GM12874 (cell line): Measurements from ENCODE around the gene RUBCNL.

Experiments used
- TF ChIP-seq, protein P1 (sequence below): IDR thresholded peaks from 2 replicates; pipeline ENCODE4 v1.5.1; 2011; ENCODE audit warnings: low read depth, mild to moderate bottlenecking, control low read depth, low read length, moderate library complexity; ENCODE audit not compliant: insufficient read depth

RUBCNL gene

GRCh38 chr13:46387064-46387851, at the start of gene RUBCNL:
TSS of gene RUBCNL (minus strand) at chr13:46387252. CDS start at chr13:46372475, 14,777 bp downstream.
- TF ChIP-seq, protein P1, sequence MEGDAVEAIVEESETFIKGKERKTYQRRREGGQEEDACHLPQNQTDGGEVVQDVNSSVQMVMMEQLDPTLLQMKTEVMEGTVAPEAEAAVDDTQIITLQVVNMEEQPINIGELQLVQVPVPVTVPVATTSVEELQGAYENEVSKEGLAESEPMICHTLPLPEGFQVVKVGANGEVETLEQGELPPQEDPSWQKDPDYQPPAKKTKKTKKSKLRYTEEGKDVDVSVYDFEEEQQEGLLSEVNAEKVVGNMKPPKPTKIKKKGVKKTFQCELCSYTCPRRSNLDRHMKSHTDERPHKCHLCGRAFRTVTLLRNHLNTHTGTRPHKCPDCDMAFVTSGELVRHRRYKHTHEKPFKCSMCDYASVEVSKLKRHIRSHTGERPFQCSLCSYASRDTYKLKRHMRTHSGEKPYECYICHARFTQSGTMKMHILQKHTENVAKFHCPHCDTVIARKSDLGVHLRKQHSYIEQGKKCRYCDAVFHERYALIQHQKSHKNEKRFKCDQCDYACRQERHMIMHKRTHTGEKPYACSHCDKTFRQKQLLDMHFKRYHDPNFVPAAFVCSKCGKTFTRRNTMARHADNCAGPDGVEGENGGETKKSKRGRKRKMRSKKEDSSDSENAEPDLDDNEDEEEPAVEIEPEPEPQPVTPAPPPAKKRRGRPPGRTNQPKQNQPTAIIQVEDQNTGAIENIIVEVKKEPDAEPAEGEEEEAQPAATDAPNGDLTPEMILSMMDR: 0 out of 2 replicates have a peak, but pooled peaks have one; percentile 14

DNA sequence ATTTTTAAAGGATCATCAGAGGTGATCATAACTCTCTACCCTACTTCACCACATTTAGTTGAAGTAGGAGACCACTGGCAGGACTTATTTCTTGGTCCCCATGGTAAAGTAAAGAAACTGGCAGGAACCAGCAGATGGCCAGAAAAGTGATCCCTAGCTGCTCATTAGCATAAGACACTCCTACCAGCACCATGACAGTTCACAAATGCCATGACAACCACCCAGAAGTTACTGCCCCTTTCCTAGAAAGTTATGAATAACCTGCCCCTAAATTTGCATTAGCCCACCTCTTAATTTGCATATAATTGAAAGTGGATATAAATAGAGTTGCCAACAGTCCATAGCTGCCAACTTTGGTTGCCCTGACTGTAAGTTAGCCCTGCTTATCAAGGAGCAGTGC, 18.4 kb upstream of the RUBCNL start:
- TF ChIP-seq, protein P1: no peak

GRCh38 chr13:46404733-46405100, 17.7 kb upstream of the RUBCNL start:
- TF ChIP-seq, protein P1: no peak

- TF ChIP-seq, protein P1: no peak
Observed at GRCh38 chr13:46403851-46404732, 17.0 kb upstream of the RUBCNL start.

- TF ChIP-seq, protein P1: no peak
Observed at GRCh38 chr13:46402178-46402577, 15.1 kb upstream of the RUBCNL start.

DNA sequence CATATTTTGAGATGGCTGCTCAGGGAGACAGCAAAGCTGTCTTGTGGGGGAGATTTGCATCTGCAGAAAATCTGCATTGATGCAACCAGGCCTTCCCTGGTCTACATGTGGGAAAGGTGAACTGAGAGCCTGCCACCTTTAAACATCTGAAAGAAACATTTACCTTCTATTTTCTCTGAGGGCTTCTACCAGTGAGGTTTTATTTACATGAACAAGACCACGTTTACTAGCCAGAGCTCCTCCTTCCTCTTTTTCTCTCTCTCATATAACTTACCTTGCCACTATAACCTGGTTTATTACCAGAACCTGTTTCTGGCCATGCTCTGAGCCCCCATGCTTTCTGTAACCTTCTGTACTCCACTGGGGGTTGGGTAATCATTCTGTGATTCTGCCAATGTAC, 14.4 kb upstream of the RUBCNL start:
- TF ChIP-seq, protein P1: no peak

DNA sequence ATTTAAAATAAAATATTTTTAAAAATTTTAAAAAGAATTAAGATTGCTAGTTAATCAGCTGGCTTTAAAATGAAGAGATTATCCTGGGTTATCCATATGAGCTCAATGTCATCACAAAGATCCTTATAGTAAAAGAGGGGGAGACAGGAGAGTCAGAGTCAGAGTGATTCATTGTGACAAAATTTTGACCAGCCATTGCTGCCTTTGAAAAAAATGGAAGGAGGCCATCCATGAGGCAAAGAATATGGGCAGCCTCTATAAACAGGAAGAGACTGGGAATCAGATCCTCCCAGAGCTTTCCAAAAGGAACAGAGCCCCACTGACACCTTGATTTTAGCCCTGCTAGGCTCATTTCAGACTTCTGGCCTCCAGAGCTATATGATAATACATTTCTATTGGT, 9.3 kb upstream of the RUBCNL start:
- TF ChIP-seq, protein P1: no peak
